ENCODE data around the gene GRM7. TPM values are rescaled to one million over a fixed set of nuclear protein-coding genes. Genes with fewer than 3 reads are reported as not detected.

Gene GRM7
- total RNA-seq, 1 experiment from 2014 or later: not detected

DNA sequence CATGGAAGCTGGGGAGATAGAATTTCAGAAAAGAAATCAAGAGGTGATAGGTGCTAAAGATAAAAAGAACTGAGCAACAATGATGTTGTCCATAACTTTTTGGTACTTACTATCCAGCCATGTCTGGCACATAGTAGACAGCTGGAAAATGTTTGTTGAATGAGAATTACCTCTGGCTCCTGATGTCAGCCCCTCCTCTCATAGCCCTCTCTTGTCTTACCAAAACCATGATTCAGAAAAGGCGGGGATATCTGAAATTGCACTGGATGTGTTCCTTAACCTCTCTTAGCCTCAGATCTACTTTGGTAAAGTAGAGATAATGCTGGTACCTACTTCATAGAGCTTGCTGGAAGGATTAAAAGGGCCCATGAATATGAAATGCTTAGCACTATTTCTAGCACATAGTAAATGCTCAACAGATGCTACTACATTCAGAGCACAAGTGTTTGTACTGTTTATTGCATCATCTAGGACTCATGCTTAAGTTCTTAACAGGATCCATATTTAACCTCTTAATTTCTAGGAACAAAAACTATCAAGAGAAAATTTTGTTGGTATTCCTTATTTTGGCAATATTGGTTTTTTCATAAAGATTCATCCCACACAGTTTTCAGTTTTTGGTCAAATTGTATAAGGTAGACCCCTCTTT is 859.9 kb downstream of the GRM7 start:
- RAD21 ChIA-PET (ENCODE audit: low non-redundant PET in 1 of 2, low total read pairs in 2 of 2, uncharacterized antibody in 2 of 2, unreplicated experiment in 2 of 2): no interaction called here

More for the DNA sequence above, 859.9 kb downstream of the GRM7 start:
- no peaks in the 10 kb centered on the region for H3K36me3 ChIP-seq (ENCODE audit: control insufficient read depth in 1 of 2, insufficient read depth in 2 of 2, low read length in 2 of 2)
- BruUV-seq (replicated peaks): no TSS peak
- intact Hi-C loops (cut with micrococcal nuclease): no loop called here
- DNase-seq (ENCODE audit: low read depth, low spot score): no peak
- H3K4me2 ChIP-seq (ENCODE audit: low read length): no peak overlapping the region
- no peak overlapping the region for H3K27ac ChIP-seq (ENCODE audit: low read depth, low read length)
- ChIA-PET POLR2A (no interaction called here), CTCF (no interaction called here)
- ATAC-seq: no peak
- H4K20me1 ChIP-seq (ENCODE audit: insufficient read depth): no peaks in the 10 kb centered on the region
- H2AFZ ChIP-seq (ENCODE audit: low read depth, low read length, poor library complexity, severe bottlenecking): no peak overlapping the region
- no peaks in the 10 kb centered on the region for H3K9me2 ChIP-seq (ENCODE audit: insufficient read depth)
- H3K9me3 ChIP-seq (ENCODE audit: control insufficient read depth in 1 of 2, insufficient read depth in 1 of 2, low read depth in 1 of 2, low read length in 2 of 2): no peaks in the 10 kb centered on the region
- H3K4me1 ChIP-seq (ENCODE audit: control insufficient read depth in 1 of 2, insufficient read depth in 2 of 2, low read length in 2 of 2): no peaks in the 10 kb centered on the region
- H3K27me3 ChIP-seq (ENCODE audit: insufficient read depth, low read length): no peaks in the 10 kb centered on the region
- TF ChIP-seq YY1 (IDR thresholded peaks at IDR 0.05; ENCODE audit: extremely low read depth, insufficient replicate concordance, low read depth, low read length) (no peak), ELF1 (IDR thresholded peaks at IDR 0.05; ENCODE audit: borderline replicate concordance, low read depth) (no peak), CBX3 (IDR thresholded peaks at IDR 0.05; ENCODE audit: low read depth) (no peak), FOSL1 (IDR thresholded peaks at IDR 0.05; ENCODE audit: low read depth) (no peak), EGR1 (IDR thresholded peaks at IDR 0.05; ENCODE audit: low read depth) (no peak), JUND (IDR thresholded peaks at IDR 0.05) (no peak)
- TF ChIP-seq, protein P1, sequence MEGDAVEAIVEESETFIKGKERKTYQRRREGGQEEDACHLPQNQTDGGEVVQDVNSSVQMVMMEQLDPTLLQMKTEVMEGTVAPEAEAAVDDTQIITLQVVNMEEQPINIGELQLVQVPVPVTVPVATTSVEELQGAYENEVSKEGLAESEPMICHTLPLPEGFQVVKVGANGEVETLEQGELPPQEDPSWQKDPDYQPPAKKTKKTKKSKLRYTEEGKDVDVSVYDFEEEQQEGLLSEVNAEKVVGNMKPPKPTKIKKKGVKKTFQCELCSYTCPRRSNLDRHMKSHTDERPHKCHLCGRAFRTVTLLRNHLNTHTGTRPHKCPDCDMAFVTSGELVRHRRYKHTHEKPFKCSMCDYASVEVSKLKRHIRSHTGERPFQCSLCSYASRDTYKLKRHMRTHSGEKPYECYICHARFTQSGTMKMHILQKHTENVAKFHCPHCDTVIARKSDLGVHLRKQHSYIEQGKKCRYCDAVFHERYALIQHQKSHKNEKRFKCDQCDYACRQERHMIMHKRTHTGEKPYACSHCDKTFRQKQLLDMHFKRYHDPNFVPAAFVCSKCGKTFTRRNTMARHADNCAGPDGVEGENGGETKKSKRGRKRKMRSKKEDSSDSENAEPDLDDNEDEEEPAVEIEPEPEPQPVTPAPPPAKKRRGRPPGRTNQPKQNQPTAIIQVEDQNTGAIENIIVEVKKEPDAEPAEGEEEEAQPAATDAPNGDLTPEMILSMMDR (IDR thresholded peaks at IDR 0.05 in 2 of 3, conservative IDR thresholded peaks at IDR 0.05 in 1 of 3; ENCODE audit: borderline replicate concordance in 1 of 3, insufficient read depth in 1 of 3, low read depth in 2 of 3, low read length in 2 of 3): no peak
- TF ChIP-seq, protein P2, sequence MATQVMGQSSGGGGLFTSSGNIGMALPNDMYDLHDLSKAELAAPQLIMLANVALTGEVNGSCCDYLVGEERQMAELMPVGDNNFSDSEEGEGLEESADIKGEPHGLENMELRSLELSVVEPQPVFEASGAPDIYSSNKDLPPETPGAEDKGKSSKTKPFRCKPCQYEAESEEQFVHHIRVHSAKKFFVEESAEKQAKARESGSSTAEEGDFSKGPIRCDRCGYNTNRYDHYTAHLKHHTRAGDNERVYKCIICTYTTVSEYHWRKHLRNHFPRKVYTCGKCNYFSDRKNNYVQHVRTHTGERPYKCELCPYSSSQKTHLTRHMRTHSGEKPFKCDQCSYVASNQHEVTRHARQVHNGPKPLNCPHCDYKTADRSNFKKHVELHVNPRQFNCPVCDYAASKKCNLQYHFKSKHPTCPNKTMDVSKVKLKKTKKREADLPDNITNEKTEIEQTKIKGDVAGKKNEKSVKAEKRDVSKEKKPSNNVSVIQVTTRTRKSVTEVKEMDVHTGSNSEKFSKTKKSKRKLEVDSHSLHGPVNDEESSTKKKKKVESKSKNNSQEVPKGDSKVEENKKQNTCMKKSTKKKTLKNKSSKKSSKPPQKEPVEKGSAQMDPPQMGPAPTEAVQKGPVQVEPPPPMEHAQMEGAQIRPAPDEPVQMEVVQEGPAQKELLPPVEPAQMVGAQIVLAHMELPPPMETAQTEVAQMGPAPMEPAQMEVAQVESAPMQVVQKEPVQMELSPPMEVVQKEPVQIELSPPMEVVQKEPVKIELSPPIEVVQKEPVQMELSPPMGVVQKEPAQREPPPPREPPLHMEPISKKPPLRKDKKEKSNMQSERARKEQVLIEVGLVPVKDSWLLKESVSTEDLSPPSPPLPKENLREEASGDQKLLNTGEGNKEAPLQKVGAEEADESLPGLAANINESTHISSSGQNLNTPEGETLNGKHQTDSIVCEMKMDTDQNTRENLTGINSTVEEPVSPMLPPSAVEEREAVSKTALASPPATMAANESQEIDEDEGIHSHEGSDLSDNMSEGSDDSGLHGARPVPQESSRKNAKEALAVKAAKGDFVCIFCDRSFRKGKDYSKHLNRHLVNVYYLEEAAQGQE (IDR thresholded peaks at IDR 0.05; ENCODE audit: low read depth): no peak
- TF ChIP-seq, protein P3, sequence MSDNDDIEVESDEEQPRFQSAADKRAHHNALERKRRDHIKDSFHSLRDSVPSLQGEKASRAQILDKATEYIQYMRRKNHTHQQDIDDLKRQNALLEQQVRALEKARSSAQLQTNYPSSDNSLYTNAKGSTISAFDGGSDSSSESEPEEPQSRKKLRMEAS (IDR thresholded peaks at IDR 0.05): no peak
- H3K4me3 ChIP-seq (replicated peaks in 1 of 2; ENCODE audit: low read depth in 1 of 2, low read length in 2 of 2): no peak overlapping the region
- H3K9ac ChIP-seq (ENCODE audit: low read length): no peak overlapping the region
- no peaks in the 10 kb centered on the region for H3K79me2 ChIP-seq (ENCODE audit: insufficient read depth, low read length)
